Measurements from ENCODE around the gene HES2. TPM values are rescaled to one million over a fixed set of nuclear protein-coding genes. Genes with fewer than 3 reads are reported as not detected.
"Not testable (repeated sequence)": the region's sequence is repeated elsewhere in the genome, so short reads cannot be mapped to it uniquely, and the experiment has no call there.

Gene HES2
- total RNA-seq, 1 donor from 2014 or later: 38.6 TPM

DNA sequence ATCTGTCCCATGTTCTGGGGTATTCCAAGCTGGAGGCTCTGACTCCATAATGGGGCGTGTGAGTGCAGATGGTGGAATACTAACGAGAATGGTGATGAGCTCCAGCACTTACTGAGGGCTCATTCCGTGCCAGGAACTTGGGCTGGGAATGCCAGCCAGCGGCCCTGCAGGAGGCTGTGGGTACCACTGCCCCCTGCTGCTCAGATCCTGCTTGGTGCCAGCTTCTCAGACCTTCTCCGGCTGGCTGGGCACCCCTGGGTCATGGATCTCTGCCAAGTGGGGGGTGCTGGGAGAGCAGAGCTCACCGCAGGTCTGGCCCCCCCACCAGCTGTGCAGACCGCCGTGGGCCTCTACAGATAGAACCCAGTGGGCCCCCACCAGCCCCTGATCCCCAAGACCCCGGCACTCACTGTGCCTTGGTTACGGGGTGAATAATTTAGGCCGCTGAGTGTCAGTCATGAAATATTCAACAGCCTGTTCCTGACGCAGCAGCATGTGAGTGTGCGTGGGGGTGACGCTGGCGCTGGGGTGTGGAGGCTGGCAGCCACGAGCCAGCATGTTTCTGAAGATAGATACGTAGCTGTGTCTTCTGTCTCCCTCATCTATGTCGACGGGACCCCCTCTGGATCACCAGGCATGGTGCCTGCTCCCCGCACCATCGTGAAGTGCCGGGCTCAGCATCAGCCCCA lies 17.4 kb upstream of the HES2 start:
- not testable (repeated sequence) for DNase-seq (ENCODE audit: low read depth, low spot score)

DNA sequence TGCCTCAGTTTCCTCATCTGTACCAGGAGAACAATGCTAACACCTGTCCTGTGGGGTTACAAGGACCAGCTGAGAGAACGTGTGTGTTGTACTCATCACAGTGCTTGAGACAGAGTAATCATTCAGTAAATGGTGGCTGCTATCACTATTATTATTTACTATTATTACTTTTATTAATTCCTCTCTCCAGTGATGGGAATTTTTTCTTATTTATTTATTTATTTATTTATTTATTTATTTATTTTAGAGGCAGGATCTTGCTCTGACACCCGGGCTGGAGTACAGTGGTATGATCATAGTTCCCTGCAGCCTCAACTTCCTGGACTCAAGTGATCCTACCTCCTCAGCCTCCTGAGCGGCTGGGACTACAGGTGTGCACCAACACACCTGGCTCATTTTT lies 16.6 kb upstream of the HES2 start:
- not testable (repeated sequence) for DNase-seq (ENCODE audit: low read depth, low spot score)

DNA sequence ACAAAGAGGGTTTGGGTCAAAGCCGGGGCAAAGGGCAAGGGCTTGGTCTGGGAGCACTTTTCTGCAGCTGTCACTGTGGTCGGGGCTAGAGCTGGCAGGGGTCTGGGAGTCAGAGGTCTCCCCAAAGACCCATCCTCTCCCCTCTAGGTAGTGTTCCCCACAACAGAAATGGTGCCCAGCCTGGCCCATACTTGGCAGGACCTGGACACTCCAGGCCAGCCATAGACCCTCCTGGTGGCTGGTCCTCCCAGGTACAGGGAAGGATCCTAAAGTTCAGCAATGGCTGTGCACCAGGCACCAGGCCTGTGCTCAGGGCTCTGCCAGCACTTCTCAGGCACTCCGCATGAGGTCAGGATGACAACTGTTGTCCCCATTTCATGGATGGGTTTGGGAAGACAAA lies 15.8 kb upstream of the HES2 start:
- no peak for DNase-seq (ENCODE audit: low read depth, low spot score)

DNA sequence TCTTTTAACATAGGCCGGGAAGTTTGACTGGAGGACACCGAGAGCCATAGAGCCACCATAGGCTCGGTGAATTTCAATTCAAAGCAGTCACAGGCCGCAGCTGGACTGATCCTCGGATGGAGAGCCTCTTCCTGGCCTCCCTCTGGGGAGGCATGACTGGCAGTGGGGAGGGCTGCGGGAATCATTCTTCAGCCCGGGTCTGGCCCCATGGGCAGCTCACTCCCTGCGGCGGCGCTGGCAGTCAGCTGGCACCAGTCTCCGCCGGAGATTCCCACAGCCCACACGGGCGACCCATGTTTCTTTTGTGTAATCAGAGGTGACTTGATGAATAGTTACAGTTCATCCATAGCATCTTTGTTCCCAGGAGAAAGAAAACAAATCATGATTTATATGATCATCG lies 15.4 kb upstream of the HES2 start:
- no peak for DNase-seq (ENCODE audit: low read depth, low spot score)

DNA sequence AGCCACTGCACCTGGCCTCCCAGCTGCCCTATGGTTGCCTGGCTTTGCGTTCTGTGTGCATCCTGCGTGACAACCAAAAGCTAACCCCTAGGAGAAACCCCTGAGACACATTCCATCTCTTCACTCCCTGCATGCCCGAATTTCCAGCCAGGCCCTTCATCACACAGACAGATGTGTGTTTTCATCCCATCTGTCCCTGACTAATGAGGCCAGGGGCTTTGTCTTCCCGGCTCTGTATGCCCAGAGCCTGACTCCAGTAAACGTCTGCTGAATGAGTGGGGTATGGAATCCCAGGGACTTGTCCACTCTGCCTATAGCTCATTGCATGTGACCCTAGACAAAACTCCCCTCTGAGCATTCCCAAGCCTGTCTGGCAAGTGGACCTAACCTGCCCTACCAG lies 14.5 kb upstream of the HES2 start:
- DNase-seq (ENCODE audit: low read depth, low spot score): no peak

DNA sequence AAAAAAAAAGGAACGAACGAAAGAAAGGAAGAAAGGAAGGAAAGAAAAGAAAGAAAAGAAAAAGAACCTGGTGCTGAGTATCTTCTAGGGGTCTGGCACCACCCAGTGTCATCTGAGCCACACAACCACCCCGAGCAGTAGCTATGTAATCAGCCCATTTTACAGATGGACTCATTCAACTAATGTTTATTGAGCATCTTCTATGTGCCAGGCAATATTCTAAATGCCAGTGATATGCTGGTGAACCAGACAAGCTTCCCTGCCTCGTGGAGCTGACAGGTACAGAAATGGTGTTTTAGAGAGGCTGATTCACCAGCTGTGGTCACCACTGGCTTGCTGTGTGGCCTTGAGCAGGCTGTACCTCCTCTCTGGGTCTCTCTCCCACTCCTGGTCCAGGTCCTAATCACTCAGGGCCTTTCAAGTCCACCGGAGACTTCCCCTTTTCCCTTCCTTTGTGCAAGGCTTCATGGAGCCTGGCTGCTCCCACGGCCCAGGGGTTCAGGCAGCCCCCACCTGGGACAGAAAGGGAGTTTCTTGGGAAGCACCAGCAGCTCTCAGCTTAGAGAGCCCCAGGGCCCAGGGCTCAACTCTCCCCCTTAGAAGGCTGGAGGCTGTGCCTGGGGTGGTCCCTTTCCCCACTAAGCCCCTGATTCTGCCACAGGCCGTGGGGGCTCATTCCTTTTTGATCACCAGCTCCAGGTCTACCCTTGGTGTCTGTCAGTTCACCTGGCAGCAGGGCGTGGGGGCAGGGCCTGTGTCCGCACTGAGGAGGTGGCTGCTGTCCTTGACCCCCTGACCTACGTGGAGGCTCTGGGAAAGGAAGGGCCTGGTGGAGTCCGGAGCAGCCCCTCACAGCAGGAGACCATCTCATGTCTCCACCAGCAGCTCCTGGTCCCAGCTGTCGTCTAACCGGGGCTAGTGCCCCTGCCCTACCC lies 12.2 kb upstream of the HES2 start:
- DNase-seq (ENCODE audit: low read depth, low spot score): not testable (repeated sequence)

DNA sequence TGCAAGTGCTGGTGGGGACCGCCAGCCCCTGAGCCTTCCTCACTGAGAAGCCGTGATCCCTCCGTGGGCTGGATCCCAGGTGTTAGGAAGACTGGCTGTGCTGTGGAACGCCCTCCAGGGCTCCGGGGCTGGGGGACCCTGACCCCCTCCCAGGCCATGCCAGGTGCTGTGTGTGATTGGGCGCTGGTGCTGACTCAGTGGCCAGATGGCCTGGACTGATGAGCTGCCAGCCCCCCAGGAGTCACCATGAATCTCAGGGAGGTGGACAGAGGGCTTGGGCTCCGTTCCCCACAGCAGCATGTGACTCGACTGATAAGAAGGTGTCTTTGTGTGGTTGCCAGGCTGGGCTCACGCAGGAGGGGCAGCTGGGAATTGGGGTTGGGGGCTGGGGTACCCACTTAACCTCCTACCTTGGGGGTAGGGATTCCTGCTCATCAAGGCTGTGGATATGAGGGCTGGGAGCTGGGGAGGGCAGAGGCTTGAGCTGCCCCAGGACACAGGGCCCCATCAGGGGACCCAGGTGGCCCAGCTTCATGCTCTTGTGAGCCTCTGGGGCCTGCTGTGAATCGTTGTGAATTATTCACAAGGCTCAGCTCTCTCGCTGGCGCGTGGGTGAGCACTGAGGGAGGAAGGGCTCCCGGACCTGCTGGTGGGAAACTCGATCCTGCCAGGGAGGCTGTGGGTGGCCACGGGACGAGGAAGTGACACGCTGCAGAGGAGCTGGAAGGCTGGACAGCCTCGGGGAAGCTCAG lies 10.1 kb upstream of the HES2 start:
- DNase-seq (ENCODE audit: low read depth, low spot score): not testable (repeated sequence)

DNA sequence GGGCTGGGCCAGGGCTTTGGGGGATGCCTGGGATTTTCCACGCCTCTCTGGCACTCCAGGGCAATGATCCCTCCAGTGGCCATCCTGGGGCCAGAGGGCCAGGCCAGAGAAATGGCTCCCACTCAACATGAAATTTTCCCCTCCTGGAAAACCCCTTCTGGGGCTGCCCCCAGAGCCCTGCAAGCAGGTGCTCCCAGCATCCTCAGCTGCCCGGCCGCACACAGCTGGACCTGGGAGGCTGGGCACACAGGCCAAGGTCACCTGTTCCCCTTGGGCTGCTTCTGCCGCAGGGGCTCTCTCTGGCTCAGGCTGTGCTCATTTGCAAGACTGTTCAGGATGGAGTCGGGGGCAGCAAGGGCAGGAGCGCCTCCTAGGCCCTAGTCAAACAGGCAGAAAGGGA lies 8.7 kb upstream of the HES2 start:
- not testable (repeated sequence) for DNase-seq (ENCODE audit: low read depth, low spot score)

DNA sequence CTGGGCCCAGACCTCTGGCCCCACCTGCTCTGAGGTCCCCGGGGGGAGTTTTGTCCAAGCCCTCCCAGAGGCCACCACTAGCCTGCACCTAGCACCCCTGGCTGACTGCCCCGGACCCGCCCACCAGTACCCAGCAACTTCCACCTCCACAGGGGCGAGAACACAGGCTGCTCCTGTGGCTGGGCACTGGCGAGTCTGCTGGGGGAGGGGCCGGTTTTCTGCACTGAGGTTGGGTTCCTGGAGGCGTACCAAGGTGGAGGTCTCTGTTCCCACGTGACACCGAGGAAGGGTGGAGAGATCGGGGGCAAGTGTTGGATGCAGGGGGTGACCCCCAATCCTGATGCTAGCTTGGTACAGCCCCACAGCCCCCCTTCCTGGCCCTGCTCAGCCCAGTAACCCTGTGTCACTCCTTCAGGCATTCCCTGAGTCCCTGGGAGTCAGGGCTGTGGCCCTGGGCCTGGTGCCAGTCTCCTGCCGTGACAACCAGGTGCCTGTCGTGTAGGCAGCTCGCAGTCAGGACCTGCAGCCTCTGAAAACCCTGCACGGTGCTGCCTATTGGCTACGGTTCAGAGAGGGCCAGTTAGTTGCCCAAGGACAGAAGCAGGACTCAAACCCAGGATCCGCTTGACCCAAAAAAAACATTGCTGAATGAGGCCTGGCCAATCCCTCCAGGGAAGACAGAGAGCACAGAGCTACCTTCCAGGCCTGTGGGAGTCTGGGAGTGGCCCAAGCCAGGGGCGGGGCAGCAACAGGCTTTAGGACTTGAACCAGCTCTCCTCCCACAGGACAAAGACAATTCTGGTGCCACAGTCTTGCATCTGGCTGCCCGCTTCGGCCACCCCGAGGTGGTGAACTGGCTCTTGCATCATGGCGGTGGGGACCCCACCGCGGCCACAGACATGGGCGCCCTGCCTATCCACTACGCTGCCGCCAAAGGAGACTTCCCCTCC lies 8.0 kb upstream of the HES2 start:
- DNase-seq (ENCODE audit: low read depth, low spot score): no peak

DNA sequence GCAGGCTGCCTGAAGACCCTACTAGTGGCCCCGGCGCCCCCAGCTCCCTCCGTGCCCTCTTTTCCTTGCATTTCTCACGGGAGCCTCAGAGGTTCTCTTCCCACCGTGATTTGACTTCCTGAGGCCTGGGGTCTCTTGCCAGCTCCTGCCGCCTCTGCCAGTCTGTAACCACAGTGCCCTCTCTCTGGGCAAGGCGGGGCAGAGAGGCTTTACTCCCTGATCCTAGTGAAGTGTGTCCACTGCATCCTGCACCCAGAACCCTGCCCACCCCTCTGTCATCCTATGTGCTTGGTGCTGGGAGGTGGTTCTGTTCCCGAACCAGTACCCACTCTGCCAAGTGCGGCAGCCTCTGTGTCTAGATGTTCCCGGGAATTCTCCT lies 7.2 kb upstream of the HES2 start:
- DNase-seq (ENCODE audit: low read depth, low spot score): no peak

DNA sequence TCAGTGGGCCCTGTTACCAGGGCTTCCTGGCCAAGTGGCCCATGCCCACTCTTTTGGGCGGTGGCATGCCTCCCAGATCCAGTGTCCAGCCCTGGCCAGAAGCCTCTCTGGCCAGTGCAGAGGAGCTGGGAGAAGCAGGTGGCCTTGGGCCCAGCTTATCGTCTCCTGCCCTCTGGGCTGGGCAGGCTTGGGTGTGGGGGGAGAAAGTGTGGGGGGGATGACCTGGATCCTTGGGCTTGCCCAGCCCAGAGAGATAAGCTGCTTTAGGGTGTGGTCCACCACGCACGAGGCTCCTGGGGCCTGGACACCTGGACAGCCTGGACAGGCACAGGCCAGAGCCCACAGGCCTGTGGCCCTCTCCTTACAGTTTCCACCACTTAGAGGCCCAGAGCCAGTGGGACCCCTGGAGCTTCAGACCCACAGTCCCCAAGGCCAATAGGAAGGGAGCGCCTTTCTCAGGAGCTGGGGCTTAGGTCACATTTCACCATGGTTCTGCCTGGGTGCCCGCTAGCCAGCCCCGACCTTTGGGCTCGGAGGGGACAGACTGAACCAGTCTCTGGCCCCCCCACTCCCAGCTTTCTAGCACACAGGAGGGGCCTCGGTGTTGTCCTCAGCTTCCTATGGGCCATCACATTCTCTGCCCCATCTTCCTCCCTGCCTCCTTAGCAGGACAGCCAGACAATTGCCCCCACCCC lies 6.7 kb upstream of the HES2 start:
- no peak for DNase-seq (ENCODE audit: low read depth, low spot score)

DNA sequence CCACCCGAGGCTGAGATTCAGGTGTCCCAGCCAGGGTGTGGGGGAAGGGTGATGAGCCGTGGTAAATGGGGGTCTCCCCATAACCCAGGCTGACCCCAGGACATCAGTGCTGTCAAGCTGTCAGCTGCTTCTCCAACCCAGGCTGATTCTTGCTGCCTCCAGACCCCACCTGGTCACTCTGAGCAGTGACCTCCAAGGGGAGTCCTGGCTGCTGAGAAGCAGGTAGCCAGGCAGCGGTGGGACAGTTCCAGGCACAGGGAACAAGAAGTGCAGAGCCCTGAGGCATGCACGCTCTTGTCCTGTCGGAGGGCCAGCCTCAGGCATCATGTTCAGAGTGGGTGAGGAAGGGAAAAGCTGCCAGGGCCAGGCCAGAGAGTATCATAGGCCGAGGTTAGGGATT lies 5.9 kb upstream of the HES2 start:
- no peak for DNase-seq (ENCODE audit: low read depth, low spot score)

DNA sequence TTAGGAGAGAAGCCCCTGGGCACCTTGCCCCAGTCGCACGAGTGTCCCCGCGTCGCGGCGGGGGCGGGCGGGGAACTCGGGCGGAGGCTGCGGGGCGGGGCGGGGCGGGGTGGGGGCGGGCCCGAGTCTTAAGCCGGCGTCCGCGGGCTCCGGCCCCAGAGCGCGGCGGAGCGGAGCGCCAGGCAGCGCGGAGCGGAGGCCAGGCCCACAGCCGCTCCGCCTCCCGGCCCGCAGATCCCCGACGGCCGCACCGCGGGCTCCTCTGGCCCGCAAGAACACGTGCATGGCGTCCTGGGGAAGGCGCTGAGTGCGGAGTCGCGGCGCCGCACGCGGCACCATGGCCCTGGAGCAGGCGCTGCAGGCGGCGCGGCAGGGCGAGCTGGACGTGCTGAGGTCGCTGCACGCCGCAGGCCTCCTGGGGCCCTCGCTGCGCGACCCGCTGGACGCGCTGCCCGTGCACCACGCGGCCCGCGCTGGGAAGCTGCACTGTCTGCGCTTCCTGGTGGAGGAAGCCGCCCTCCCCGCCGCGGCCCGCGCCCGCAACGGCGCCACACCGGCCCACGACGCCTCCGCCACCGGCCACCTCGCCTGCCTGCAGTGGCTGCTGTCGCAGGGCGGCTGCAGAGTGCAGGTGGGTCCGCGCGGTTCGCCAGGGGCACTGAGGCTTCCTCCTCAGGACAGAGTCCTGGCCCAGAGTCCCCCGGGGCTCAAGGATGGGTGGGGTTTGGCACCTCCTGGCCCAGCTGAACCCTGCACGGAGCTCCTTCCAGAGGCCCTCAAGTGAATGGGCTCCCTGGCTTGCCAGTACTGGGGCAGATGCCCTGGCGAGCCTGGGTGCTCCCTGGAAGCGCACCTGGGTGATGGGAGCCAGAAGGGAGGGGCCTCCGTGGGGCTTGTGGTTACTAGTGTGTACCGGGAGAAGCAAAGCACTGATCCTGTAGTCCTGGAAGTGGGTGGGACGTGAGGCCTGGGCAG lies 5.2 kb upstream of the HES2 start, which contains the start of gene ESPN:
ESPN (plus strand) TSS at position 158 of the 975 bp plus-strand sequence; CDS start at position 338, 180 bp downstream.
- DNase-seq (ENCODE audit: low read depth, low spot score): no peak

DNA sequence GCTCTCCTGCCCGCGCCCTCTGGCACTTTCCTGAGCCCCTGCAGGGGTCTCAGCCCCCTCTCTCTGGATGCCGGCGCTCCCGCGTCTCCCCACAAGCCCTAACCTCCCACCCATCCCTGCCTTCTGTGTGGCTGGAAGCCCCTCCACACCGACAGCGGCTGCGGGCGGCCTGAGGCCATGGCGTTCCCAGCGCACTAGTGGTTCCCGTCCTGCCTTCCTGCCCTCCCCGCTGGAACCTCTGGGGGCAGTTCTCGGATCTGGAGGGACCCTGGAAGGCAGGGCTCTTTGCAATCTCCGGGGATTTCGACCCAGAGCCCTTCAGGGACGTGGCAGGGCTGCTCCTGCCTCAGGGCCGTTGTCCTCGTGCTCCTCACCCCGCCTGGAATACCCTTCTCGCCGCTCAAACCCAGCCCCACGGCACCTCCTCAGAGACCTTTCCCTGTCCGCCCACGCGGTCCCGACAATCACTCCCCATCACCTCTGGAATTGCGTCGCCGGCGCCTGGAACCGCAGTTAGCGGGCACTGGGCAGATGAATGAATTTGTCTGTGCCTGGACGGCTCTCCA lies 4.4 kb upstream of the HES2 start:
- no peak for DNase-seq (ENCODE audit: low read depth, low spot score)

DNA sequence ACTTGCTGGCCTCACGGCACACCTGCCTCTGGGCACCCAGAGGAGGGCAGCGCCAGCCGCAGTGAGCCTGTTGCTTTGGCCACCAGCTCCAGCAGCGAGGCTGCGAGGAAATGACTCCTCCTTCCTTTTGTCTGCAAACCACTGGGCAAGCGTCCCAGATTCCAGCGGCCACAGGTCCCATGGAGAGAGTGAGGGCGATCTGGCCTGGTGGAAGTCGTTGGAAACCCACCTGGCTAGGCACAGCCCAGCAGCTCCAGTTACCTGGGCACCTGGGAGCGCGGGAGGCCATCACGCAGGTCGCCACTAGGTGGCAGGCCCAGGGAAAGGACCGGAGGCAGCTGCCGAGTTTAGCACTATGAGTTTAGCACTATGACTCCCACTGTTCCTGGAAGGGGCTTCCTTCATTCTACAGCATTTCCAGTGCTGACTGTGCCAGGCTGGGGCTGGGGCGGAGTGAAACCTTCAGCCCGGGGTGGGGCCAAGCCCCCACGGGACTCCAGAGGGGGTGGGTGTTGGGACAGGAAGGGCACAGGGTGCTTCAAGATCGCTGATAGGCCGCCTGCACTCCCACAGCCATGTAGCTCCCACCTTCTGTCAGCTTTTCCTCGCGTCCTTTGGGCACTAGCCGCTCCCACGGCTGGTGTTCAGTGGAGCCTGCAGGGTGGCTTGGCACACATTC lies 3.7 kb upstream of the HES2 start:
- DNase-seq (ENCODE audit: low read depth, low spot score): peak; percentile 36

DNA sequence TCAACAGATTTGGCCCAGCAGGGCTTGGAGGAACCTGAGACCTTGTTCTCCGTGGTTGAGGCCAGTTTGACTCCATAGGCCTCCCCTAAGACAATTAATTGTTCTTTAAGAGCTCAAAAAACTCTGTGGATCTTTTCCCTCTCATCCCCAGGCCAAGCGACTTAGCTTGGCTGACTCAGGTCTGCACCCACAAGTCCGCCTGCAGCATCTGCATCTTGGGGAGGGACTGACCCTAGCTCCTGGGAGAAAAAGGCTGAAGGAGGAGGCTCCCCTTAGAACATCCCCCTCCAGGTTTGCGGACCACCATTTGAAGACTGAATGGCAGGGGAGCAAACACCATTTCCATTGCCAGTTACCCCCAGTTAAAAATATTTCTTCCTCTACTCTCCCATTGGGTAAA lies 1.5 kb upstream of the HES2 start:
- DNase-seq (ENCODE audit: low read depth, low spot score): no peak

DNA sequence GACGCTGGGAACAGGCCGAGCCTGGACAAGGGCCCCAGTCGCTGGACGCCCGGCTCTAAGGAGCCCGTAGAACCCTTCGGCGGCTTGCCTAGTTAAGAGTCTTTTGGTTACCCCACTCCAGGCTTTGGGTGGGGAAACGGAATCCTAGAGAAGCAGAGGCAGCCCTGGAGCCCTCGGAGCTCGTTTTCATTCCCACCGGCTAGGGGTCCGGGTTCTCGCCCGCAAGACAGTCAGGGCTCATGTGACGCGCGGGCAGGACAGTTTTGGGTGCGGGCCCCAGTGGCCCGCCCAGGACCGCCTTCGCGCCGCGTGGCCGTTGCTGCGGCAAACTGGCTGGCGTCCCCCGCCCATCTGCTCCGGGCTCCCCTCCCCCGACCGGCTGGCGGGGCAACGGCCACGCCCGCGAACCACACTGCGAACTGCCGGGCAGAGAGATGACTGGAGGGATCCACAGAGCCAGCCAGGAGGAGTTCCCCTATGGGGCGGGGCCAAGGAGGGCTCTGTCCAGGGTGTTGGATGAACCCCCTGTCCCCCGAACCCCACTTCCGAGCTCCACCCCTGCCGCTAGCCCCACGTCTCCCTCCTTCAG lies 829 bp upstream of the HES2 start:
- no peak for DNase-seq (ENCODE audit: low read depth, low spot score)

DNA sequence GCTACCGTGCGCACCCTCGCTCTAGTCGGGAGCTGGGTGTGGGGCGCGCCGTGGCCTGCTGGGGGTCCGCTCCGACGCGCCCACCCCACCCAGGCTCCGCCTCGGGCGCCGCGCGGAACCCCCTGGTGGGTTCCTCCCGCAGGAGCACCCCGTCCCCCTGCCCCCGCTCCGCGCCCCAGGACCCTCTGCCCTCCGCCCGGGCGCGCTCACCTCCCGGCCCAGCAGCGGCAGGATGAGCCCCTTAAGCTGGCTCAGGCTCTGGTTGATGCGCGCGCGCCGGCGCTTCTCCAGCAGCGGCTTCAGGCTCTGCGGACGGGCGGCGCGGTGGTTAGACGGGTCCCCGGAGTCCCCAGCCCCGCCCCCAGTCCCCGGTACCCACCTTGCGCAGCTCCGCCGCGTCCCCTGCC lies 319 bp downstream of the HES2 start:
- no peak for DNase-seq (ENCODE audit: low read depth, low spot score)
